Neural cell (in vitro differentiated cells): Measurements from ENCODE around the gene LSM3. TPM values are rescaled to one million over a fixed set of nuclear protein-coding genes. Genes with fewer than 3 reads are reported as not detected.

Experiments
- H2AFZ ChIP-seq: fragments of 200-600, 300-800 bp; sonication (generic), shearing (Covaris generic); 2 replicates; pipeline ENCODE4 v1.6.0; 2014; ENCODE audit warnings: low read depth, mild to moderate bottlenecking, antibody characterized with exemption, low read length, moderate library complexity
- H3F3A ChIP-seq: fragments of 200-600 bp; shearing (Covaris generic); 2 replicates; pipeline ENCODE4 v1.6.1; 2016; ENCODE audit warnings: mild to moderate bottlenecking, moderate library complexity, mixed read lengths, antibody characterized with exemption, low read length; ENCODE audit not compliant: insufficient read depth, poor library complexity, severe bottlenecking
- H3K27ac ChIP-seq: fragments of 200-600, 300-800 bp; sonication (generic), shearing (Covaris generic); 2 replicates; pipeline ENCODE4 v1.5.1; 2014; ENCODE audit warnings: mild to moderate bottlenecking, low read length, moderate library complexity
- H3K27me3 ChIP-seq: fragments of 300-800, 200-600 bp; sonication (generic), shearing (Covaris generic); 2 replicates; pipeline ENCODE4 v1.6.0; 2014; ENCODE audit warnings: mild to moderate bottlenecking, low read depth, low read length, moderate library complexity; ENCODE audit not compliant: insufficient read depth
- H3K36me3 ChIP-seq: fragments of 300-800, 200-600 bp; sonication (generic), shearing (Covaris generic); 2 replicates; pipeline ENCODE4 v1.5.1; 2014; ENCODE audit warnings: mild to moderate bottlenecking, antibody characterized with exemption, low read length, moderate library complexity; ENCODE audit not compliant: insufficient read depth
- H3K4me2 ChIP-seq: fragments of 300-800, 200-600 bp; sonication (generic), shearing (Covaris generic); 2 replicates; pipeline ENCODE4 v1.6.0; 2014; ENCODE audit warnings: mild to moderate bottlenecking, low read length
- H3K4me3 ChIP-seq: fragments of 300-800, 200-600 bp; sonication (generic), shearing (Covaris generic); 2 replicates; pipeline ENCODE4 v1.5.1; 2014; ENCODE audit warnings: mild to moderate bottlenecking, low read length, moderate library complexity
- H3K79me2 ChIP-seq: fragments of 200-600 bp; shearing (Covaris generic); replicated peaks from 2 replicates; pipeline ENCODE4 v1.6.0; 2014; ENCODE audit warnings: mild to moderate bottlenecking, low read length, moderate library complexity; ENCODE audit not compliant: insufficient read depth
- H3K9ac ChIP-seq: fragments of 300-800, 200-600 bp; sonication (generic), shearing (Covaris generic); 2 replicates; pipeline ENCODE4 v1.6.1; 2016; ENCODE audit warnings: mild to moderate bottlenecking, low read length, mixed read lengths
- H3K9me2 ChIP-seq: fragments of 200-600 bp; shearing (Covaris generic); 2 replicates; pipeline ENCODE4 v1.6.1; 2016; ENCODE audit warnings: mild to moderate bottlenecking, low read length, mixed read lengths; ENCODE audit not compliant: insufficient read depth
- H3K9me3 ChIP-seq: fragments of 200-600, 300-800 bp; sonication (generic), shearing (Covaris generic); 2 replicates; pipeline ENCODE4 v1.6.1; 2016; ENCODE audit warnings: mild to moderate bottlenecking, mixed run types, low read length, moderate library complexity, mixed read lengths
- H4K20me1 ChIP-seq: fragments of 200-600 bp; shearing (Covaris generic); 2 replicates; pipeline ENCODE4 v1.6.1; 2016; ENCODE audit warnings: mild to moderate bottlenecking, mixed run types; ENCODE audit not compliant: insufficient read depth
- EP300 ChIP-seq: fragments of 450-650 bp; conservative IDR thresholded peaks from 2 replicates; pipeline ENCODE4 v1.6.1; 2014; ENCODE audit warnings: antibody characterized with exemption, mild to moderate bottlenecking, moderate library complexity; ENCODE audit not compliant: poor library complexity, severe bottlenecking
- EZH2 ChIP-seq: fragments of 200-600, 300-800 bp; shearing (Covaris generic), sonication (generic); IDR thresholded peaks from 2 replicates; pipeline ENCODE4 v1.6.1; 2014; ENCODE audit warnings: antibody characterized with exemption, low read length, borderline replicate concordance, mild to moderate bottlenecking; ENCODE audit not compliant: insufficient read depth, poor library complexity, severe bottlenecking
- MXI1 ChIP-seq: fragments of 450-650 bp; conservative IDR thresholded peaks from 2 replicates; pipeline ENCODE4 v1.6.1; 2014; ENCODE audit warnings: antibody characterized with exemption, mild to moderate bottlenecking; ENCODE audit not compliant: poor library complexity, severe bottlenecking
- POLR2AphosphoS5 ChIP-seq: IDR thresholded peaks from 2 replicates; pipeline ENCODE4 v1.6.1; 2012
- RAD21 ChIP-seq: fragments of 450-650 bp; conservative IDR thresholded peaks from 2 replicates; pipeline ENCODE4 v1.6.1; 2014; ENCODE audit warnings: antibody characterized with exemption, mild to moderate bottlenecking, moderate library complexity
- SMC3 ChIP-seq: fragments of 450-650 bp; conservative IDR thresholded peaks from 2 replicates; pipeline ENCODE4 v1.6.1; 2014; ENCODE audit warnings: antibody characterized with exemption, mild to moderate bottlenecking, moderate library complexity; ENCODE audit not compliant: poor library complexity
- TAF1 ChIP-seq: IDR thresholded peaks from 2 replicates; pipeline ENCODE4 v1.6.1; 2012; ENCODE audit warnings: low read depth
- polyA plus RNA-seq: library from polyadenylated mRNA; depleted of rRNA; stranded (reverse); fragments of >200 nt; gene quantifications from 2 replicates; pipeline ENCODE4 v1.2.3, GENCODE V29; 2014
- TF ChIP-seq, protein P1 (sequence below): fragments of 450-650 bp; IDR thresholded peaks from 2 replicates; pipeline ENCODE4 v1.5.1; 2014; ENCODE audit warnings: antibody characterized with exemption, mild to moderate bottlenecking, moderate library complexity; ENCODE audit not compliant: poor library complexity, severe bottlenecking
- TF ChIP-seq, protein P2 (sequence below): IDR thresholded peaks from 2 replicates; pipeline ENCODE4 v1.6.1; 2012; ENCODE audit warnings: borderline replicate concordance

Gene LSM3
- polyA plus RNA-seq, 1 donor from 2014 or later = 29.6 TPM

DNA sequence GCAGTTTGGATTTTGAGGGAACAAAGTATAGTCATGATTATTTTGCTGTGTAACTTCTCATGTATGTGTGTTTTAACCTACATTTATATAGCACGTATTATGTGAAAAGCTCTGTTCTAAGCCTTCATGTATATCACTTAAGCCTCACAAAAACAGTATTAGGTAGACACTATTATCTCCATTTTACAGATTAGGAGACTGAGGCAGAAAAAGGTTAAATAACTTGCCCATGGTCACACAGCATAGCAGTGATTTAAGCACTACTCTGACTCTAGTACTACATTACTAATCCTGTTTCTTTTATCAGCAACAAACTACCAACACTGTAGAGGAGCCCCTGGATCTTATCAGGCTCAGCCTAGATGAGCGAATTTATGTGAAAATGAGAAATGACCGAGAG is 2.6 kb downstream of the LSM3 start:
- H3K4me2 ChIP-seq = no peak overlapping the region
- no peaks in the 10 kb centered on the region for H3K9me2 ChIP-seq
- H3F3A ChIP-seq = no peaks in the 10 kb centered on the region
- no peak overlapping the region for H3K27ac ChIP-seq
- no peaks in the 10 kb centered on the region for H3K9me3 ChIP-seq
- H3K79me2 ChIP-seq = peaks cover 39% of the 10 kb centered on the region
- no peaks in the 10 kb centered on the region for H4K20me1 ChIP-seq
- H3K4me3 ChIP-seq = no peak overlapping the region
- no peaks in the 10 kb centered on the region for H3K36me3 ChIP-seq
- no peak overlapping the region for H2AFZ ChIP-seq
- H3K9ac ChIP-seq = no peak overlapping the region
- TF ChIP-seq, protein P1, sequence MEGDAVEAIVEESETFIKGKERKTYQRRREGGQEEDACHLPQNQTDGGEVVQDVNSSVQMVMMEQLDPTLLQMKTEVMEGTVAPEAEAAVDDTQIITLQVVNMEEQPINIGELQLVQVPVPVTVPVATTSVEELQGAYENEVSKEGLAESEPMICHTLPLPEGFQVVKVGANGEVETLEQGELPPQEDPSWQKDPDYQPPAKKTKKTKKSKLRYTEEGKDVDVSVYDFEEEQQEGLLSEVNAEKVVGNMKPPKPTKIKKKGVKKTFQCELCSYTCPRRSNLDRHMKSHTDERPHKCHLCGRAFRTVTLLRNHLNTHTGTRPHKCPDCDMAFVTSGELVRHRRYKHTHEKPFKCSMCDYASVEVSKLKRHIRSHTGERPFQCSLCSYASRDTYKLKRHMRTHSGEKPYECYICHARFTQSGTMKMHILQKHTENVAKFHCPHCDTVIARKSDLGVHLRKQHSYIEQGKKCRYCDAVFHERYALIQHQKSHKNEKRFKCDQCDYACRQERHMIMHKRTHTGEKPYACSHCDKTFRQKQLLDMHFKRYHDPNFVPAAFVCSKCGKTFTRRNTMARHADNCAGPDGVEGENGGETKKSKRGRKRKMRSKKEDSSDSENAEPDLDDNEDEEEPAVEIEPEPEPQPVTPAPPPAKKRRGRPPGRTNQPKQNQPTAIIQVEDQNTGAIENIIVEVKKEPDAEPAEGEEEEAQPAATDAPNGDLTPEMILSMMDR = no peak
- TF ChIP-seq EP300 = no peak
- no peaks in the 10 kb centered on the region for H3K27me3 ChIP-seq

DNA sequence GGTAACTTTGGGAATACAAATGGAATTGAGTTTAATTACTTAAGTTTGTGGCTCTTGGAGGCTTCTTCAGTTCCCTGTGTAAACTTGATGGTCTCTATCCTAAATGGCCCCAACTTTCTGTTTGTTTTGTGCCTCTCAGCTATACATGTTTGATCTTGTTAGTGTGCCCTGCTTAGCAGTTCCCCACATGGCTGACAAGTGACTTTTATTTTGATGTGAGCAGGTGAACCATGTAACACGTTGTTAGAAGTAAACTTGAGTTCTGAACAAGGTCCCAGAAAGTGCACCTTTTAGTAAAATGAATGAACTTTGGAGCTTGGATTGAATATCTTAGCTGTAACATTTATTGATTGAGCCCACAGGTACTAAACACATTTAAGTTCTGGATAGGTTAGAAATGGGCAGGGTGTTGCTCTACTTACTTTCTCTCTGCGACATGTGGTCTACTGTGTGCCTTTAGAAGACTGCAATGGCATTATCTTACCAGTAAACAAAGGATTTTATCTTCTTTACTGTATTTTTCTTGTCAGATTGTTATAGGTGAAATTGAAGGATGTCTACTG is 4.5 kb downstream of the LSM3 start:
- no peaks in the 10 kb centered on the region for H3K9me3 ChIP-seq
- H3K27me3 ChIP-seq = no peaks in the 10 kb centered on the region
- H3K9me2 ChIP-seq = no peaks in the 10 kb centered on the region
- no peak overlapping the region for H2AFZ ChIP-seq
- TF ChIP-seq RAD21 = no peak
- no peak for TF ChIP-seq TAF1
- no peak for TF ChIP-seq MXI1
- TF ChIP-seq EZH2 = no peak
- TF ChIP-seq, protein P2, sequence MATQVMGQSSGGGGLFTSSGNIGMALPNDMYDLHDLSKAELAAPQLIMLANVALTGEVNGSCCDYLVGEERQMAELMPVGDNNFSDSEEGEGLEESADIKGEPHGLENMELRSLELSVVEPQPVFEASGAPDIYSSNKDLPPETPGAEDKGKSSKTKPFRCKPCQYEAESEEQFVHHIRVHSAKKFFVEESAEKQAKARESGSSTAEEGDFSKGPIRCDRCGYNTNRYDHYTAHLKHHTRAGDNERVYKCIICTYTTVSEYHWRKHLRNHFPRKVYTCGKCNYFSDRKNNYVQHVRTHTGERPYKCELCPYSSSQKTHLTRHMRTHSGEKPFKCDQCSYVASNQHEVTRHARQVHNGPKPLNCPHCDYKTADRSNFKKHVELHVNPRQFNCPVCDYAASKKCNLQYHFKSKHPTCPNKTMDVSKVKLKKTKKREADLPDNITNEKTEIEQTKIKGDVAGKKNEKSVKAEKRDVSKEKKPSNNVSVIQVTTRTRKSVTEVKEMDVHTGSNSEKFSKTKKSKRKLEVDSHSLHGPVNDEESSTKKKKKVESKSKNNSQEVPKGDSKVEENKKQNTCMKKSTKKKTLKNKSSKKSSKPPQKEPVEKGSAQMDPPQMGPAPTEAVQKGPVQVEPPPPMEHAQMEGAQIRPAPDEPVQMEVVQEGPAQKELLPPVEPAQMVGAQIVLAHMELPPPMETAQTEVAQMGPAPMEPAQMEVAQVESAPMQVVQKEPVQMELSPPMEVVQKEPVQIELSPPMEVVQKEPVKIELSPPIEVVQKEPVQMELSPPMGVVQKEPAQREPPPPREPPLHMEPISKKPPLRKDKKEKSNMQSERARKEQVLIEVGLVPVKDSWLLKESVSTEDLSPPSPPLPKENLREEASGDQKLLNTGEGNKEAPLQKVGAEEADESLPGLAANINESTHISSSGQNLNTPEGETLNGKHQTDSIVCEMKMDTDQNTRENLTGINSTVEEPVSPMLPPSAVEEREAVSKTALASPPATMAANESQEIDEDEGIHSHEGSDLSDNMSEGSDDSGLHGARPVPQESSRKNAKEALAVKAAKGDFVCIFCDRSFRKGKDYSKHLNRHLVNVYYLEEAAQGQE = no peak
- TF ChIP-seq EP300 = no peak
- TF ChIP-seq, protein P1 = no peak
- TF ChIP-seq SMC3 = no peak
- TF ChIP-seq POLR2AphosphoS5 = no peak
- no peak overlapping the region for H3K4me3 ChIP-seq
- H3K36me3 ChIP-seq = peaks cover 7% of the 10 kb centered on the region
- no peak overlapping the region for H3K9ac ChIP-seq
- H3K79me2 ChIP-seq = peaks cover 20% of the 10 kb centered on the region
- no peak overlapping the region for H3K4me2 ChIP-seq
- H3K27ac ChIP-seq = no peak overlapping the region
- H4K20me1 ChIP-seq = no peaks in the 10 kb centered on the region
- H3F3A ChIP-seq = no peaks in the 10 kb centered on the region
